HG03575 (cell line): Measurements from ENCODE around the gene IL37.
"Not testable (repeated sequence)": the region's sequence is repeated elsewhere in the genome, so short reads cannot be mapped to it uniquely, and the experiment has no call there.

Experiments used
- ATAC-seq: cut with Tn5 transposase; IDR thresholded peaks from one replicate; pipeline ENCODE4 v1.9.1; 2021; ENCODE audit not compliant: unreplicated experiment, insufficient number of reproducible peaks, low FRiP score; ENCODE audit errors: extremely low read depth

Gene IL37

DNA sequence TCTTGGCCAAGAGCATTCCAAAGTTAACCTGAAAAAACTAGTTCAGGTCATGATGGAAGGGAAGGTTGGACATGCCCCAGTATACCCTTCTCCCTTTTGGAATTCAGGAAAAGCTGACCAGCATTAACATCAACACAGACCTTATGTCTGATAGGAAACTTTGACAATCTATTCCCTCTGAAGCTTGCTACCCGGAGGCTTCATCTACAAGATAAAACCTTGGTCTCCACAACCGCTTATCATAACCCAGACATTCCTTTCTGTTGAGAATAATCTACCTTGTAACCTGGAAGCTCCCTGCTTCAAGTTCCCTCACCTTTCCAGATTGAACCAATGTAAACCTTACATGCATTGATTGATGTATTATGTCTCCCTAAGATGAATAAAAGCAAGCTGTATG is 24.7 kb upstream of the IL37 start:
- ATAC-seq, result no peak

- no peak for ATAC-seq
Measured at GRCh38 chr2:112887964-112888749, 22.8 kb upstream of the IL37 start.

DNA sequence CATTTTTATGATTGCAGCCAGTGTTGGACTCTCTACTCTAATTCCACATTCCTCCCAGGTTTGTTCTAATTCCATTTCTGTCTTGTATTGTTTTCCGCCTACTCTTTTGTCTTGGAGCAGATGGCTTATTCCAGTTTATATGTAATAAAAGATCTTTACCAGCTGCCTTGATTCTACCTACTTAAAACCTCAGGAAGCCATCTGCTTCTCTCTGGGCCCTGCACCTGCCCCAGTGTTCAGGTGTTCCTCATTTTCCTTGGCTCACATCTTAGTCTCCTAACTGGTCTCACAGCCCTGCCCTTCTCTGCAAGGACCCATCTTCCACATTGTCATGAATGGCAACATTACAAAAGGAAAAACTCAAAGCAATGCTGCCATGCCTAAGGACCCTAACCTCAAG is 21.0 kb upstream of the IL37 start:
- ATAC-seq, result no peak

DNA sequence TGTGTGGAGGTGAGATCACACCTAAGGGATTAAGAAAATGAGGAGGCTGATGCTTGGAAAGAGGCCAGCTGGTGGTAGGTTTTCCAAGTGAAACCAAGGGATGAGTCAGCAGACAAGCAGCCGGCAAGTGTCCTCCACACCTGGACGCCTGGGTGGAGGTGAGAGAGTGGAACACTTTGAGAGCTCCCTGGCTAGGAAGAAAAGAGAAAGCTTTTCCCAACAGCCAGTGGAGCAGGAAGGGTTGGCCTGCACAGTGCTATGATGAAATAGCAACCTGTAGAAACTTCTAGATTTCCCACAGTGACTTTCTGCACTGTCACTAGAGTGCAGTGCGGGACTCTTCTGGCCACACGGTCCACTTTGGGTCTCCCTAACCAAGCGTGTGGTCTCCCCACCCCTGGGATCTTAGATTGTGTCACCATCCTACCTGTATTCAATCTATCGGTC is 19.6 kb upstream of the IL37 start:
- ATAC-seq, result no peak

- ATAC-seq, result no peak
Measured at GRCh38 chr2:112893752-112894151, 17.2 kb upstream of the IL37 start.

- ATAC-seq, result no peak
Measured at GRCh38 chr2:112896909-112897623, 13.9 kb upstream of the IL37 start.

- ATAC-seq, result no peak
Measured at GRCh38 chr2:112897624-112897978, 13.4 kb upstream of the IL37 start.

DNA sequence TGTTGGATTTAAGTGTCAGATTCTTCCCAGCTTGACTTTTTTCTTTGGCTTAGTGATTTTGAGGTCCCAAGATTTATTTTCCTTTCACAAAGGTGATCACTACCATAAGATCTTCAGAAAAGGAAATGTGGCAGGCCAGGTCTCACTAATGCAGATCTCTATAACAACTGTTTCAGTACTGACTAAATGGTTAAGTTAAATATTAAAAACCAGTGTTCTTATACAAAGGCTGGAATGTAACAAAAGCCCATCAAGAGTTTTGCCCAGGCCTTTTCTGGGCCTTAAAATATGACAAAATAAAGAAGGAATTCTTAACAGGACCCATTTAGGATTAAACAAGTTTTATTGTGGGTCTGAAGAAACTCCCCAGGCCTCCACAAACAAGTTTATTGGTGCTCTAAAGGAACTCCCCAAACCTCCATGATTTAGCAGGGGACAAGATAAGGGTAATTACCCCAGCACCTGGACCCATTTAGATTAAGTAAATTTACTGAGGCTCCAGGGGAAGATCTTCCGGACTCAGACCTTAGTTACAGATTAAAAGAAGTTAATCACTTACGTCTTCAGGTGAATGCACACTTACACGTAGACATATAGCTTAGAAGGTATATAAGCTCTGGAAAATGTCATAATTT is 9.4 kb upstream of the IL37 start:
- not testable (repeated sequence) for ATAC-seq

GRCh38 chr2:112902816-112903215 is 8.1 kb upstream of the IL37 start:
- ATAC-seq, result no peak

DNA sequence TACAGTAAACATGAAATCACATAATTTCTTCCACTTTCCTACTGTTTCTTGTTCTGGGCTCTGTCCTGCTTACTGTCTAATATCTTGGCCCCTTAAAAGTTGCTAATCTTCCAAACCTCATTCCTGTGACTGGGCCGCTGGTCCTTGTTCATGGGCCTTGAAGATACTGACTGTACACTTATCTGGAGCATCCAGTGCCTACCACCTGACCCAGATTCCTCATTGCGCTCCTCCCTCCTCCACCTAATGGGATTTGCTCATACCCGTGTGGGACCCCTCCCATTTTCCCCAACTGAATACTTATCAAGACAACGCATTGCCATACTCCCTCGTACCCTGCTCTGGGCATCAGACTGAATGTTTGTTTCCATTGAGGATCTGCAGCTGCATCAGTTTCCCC is 6.1 kb upstream of the IL37 start:
- no peak for ATAC-seq

GRCh38 chr2:112906276-112906675 is 4.7 kb upstream of the IL37 start:
- no peak for ATAC-seq

GRCh38 chr2:112907001-112907949 is 3.7 kb upstream of the IL37 start:
- ATAC-seq, result no peak

DNA sequence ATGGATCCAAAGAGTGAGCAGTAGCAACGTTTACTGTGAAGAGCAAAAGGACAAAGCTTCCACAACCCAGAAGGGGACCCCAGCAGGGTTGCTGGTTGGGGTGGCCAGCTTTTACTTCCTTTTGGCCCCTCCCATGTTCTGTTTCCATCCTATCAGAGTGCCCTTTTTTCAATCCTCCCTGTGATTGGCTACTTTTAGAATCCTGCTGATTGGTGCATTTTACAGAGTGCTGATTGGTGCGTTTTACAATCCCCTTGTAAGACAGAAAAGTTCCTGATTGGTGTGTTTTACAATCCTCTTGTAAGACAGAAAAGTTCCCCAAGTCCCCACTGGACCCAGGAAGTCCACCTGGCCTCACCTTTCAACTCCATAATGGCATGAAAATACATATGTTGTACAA is 2.4 kb upstream of the IL37 start:
- ATAC-seq, result not testable (repeated sequence)

- no peak for ATAC-seq
Measured at GRCh38 chr2:112910219-112910618, 746 bp upstream of the IL37 start.

- ATAC-seq, result no peak
Measured at GRCh38 chr2:112912403-112912802, 1.4 kb downstream of the IL37 start.

DNA sequence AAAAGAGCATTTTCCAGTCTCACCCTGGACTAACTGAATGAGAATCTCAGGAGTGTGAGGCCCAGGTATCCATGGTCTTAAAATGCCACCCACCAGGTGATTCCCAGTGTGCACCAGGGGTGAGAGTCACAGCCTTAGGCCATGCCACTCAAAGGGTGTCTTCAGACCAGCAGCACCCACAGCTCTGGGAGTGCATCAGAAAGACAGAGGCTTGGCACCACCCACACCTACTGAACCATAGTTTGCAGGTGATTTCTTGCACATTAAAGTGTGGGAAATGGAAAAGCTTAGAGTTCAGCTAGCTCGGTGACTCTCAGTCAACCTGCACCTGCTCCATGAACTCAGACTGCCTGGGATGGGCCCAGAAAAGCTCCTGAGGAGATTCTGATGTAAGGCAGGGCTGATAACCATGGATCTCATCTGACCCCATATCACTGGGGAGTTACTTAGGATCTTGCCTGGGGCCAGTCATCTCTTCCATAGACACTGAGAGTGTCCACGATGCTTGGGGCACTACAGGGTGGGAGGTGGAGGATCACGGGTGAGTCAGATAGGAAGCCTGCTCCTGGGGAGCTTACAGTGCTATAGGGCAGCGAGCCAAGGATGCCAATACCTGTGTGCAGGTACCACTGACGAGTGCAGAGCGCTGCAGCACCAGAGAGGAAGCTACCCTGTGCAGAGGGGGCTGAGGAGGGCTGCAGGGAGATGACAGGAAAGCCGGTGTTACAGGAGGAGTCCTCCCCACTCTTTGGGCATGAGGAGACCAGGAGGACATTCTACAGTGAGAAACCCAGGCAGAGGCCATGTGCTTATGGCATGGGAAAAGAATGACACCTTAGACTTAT is 4.6 kb downstream of the IL37 start:
- ATAC-seq, result no peak

- ATAC-seq, result no peak
Measured at GRCh38 chr2:112916145-112916571, 5.2 kb downstream of the IL37 start.

GRCh38 chr2:112916625-112917247 is 5.8 kb downstream of the IL37 start:
- no peak for ATAC-seq
